Measurements from ENCODE around the gene MAPKAP1.

- no peak for TF ChIP-seq POLR2A (IDR thresholded peaks at IDR 0.05; ENCODE audit: low read length)
- TF ChIP-seq GATA1 (IDR thresholded peaks at IDR 0.05; ENCODE audit: low read depth, low read length), result no peak
These were observed 68.6 kb downstream of the MAPKAP1 start for GRCh38 chr9:125638239-125639045.
